ENCODE measurements around the gene TBC1D10B.
"Not testable (repeated sequence)": the region's sequence is repeated elsewhere in the genome, so short reads cannot be mapped to it uniquely, and the experiment has no call there.

TBC1D10B gene

DNA sequence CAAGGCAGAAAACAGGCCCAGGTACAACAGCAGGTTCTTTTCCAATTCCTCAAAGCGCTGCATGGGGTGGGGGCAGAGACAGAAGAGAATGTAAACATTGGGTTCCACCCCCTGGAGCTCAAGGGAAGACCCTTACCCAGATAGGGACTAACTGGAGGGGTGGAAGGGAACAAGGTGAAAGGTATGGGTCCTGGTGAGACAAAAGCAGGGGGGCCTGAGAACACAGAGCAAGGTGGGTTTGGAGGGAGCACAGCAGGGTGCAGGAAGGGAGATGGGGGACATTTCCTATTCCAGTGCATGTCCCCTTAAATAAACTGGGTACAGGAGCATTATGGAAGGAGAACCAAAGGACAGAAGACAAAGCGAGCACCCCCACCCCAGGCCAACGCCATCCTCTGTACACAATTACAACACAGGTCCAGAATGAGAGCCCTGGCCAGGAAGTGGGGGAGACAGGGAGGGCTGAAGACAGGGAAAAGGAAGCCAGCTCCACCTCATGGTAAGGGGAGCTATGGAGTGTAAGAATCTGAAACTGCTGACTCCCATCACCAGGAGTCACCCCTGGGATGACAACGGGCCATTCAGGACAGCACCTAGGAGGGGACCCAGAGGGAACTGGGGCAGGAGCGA is 13.1 kb downstream of the TBC1D10B start:
- in situ Hi-C loops (cut with MboI; ENCODE audit: low sequenced_read_pairs): no loop called here

DNA sequence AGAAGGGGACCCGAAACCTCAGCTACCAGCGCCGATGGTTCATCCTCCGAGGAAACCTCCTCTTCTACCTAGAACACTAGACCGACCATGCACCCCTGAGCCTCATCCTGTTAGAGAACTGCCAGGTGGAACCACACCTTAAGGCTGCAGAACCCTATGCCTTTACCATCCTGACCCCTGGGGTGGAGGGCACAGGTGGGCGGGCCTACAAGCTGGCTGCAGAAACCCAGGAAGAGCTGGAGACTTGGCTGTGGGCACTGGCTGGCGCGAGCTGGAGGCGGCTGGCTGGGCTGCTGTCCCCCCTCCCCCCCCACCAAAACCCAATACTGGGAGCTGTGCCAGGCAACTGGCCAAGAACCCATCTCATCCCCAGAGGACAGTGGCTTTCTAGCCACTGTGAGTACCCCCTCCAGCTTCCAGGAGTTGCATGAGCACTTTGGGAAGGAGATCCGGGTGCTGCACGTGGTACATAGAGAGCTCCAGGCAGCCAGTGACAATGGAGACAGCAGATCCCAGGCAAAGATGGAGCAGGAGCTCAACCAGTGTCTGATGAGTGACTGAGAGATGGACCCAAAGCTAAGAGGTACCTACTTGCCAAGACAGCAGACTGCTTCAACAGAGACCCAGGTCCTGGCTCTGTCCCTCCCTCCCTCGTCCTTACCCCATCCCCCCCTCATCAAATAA is 13.8 kb downstream of the TBC1D10B start:
- in situ Hi-C loops (cut with MboI; ENCODE audit: low sequenced_read_pairs): no loop called here

DNA sequence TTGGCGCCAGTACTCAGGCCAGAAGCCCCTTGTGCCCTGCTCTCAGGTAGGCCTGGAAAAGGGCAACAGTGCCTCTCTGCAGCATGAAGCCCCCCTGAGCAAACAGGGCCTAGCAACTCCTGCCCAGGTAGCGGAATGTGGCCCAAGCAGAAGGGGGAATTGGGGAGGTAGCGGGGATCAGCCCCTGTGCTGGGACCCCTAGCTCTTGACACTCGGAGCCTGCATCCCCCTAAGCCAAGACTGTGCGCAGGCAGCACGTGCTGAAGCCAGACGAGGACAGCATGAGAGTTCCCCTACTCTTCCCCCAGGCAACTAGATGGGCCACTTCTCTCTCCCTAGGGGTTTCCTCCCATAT is 14.4 kb downstream of the TBC1D10B start:
- in situ Hi-C loops (cut with MboI; ENCODE audit: low sequenced_read_pairs): no loop called here

DNA sequence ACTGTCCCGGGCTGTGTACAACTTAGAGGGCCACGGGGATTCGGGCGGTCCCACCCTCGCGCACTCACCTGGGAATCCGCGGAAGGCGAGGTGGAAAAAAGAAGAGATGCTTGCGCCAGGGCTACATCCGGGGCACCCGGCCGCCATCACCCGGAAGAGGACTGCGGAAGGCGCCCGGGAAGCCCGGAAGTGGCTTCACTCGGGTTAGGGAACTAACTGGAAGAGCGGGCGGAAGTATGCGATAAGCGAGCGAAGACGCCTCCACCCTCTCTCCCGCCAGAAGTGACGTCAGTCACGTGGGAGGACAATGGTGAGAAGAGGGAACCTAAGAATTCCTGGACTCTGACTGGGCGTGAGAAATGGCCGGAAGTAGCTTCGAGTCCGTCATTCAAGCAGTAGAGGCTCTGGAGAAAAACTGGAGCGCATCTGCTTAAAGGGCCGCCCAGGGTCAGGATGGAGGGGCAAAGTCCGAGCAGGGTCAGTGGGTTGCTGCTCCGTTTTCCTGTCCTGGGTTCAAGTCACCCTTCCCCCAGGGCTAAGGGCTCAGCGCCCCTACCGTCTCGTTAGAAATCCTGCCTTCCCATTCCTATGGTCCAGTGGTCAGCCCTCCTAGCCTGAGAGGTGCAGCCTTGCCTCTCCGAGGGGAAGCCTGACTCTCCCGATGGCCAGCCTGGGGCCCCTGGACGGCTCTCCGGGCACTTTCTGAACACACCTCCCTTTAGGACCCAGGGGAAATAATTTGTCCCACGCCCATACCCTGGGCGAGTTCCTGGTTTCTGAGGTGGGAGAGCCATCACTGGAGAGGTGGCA is 14.9 kb downstream of the TBC1D10B start, which contains the start of gene CD2BP2:
TSS of gene CD2BP2 (minus strand) at position 165 of the 810 bp plus-strand sequence. CDS start 627 bp downstream, outside the sequence.
- in situ Hi-C loops (cut with MboI; ENCODE audit: low sequenced_read_pairs): no loop called here

DNA sequence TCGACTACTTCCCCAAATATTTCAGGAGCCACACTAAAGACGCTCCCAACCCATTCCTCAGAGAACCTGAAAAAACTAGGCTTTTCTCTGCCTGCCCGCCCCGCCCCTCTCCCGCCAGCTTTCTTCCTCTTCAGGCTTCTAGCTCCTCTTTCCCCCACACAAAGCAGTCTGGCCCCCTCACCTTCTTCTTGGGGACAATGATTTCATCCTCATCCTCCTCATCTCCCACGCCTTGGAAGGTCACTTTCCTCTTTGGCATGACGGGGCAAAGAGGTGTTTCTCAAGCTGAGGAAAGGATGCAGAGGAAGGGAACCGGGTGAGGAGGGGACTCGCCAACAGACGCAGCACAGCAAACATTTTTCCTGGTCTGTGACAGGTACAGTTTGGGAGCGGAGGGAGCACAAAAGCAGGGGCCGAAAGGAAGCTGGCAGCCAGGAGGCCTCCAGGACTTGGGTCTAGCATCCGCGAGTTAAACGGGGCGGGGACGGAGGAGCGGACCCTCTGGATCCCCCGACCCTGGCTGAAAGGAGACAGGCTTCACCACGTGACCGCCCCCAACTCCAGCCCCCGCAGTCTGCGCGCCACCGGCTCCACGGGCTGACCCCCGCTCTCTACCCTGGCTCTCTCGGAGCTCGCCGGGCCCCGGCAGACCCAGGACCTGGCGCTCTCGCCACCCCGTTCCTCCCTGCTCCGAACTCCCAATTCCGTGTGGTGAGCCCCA is 15.7 kb downstream of the TBC1D10B start:
- in situ Hi-C loops (cut with MboI; ENCODE audit: low sequenced_read_pairs): no loop called here

DNA sequence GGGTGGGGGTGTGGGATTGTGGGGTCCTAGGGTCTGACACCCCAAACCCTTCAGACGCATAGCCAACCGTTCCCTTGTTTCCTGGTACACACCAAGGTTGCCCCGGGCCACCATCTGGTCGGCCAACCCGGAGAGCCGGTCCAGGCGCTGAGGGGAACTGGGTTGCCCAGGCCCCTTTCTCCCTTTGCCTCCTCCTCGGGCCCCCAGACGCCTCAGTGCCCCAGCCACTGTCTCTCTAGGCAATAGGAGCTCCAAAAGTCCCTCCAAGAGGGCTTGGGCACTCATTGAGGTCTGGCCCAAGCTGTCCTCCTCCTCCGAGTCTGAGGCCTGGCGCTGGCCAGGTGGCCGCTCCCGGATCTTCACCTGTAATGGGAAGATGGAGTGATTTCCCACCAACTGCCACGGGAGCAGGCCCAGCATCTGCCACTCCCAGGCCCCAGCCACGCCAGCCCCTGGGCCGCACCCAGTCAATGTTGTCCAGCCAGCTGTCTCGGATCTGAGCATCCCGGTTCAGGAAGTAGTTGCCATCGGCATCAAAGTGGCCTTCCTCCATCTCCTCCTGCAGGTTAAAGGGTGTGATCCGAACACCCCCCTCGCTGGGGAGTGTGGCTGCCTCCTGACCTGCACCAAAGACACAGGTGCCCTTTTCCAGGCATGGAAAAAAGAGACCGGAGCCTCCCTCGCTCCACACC is 16.7 kb downstream of the TBC1D10B start:
- in situ Hi-C loops (cut with MboI; ENCODE audit: low sequenced_read_pairs): no loop called here

DNA sequence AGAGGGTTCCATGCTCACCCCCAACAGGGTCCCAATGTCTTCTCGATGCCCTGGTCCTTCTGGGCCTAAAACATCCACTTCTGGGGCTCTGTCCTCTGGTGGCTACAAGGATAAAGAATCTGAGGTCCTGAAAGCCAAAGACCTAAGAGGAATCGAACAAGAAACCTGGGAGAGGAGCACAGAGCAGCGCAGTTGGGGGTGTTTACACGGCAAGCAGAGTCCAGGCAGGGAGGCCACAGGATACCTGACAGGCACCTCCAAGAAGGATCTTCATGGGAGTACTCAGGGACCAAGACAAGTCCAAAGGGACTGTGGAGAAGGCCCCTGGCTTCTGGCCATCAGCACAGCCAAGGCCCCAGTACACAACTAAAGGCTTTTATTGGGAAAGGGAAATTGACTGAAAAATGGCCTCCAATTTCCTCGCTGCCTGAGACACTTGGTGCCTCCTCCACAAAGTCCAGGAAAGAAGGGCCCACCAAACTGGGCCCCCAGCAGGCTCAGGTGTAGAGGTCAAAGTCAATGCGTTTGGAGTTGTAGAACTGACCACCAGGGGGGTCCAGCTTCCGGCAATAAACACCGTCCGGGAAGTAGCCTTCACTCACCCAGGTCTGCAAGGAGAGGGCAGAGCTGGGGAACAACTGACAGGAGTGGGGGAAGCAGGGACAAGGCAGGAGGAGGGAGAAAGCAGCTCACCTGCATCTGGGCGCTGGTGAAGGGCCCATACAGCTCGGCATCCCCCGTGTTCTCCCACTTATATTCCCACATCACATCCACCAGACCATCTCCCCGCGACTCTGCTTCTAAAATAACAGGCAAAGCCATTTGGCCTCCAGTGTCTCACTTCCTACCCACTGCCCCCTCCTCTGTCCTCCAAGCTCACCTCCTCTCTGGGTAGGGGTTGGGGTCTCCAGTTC is 17.5 kb downstream of the TBC1D10B start:
- in situ Hi-C loops (cut with MboI; ENCODE audit: low sequenced_read_pairs): no loop called here

DNA sequence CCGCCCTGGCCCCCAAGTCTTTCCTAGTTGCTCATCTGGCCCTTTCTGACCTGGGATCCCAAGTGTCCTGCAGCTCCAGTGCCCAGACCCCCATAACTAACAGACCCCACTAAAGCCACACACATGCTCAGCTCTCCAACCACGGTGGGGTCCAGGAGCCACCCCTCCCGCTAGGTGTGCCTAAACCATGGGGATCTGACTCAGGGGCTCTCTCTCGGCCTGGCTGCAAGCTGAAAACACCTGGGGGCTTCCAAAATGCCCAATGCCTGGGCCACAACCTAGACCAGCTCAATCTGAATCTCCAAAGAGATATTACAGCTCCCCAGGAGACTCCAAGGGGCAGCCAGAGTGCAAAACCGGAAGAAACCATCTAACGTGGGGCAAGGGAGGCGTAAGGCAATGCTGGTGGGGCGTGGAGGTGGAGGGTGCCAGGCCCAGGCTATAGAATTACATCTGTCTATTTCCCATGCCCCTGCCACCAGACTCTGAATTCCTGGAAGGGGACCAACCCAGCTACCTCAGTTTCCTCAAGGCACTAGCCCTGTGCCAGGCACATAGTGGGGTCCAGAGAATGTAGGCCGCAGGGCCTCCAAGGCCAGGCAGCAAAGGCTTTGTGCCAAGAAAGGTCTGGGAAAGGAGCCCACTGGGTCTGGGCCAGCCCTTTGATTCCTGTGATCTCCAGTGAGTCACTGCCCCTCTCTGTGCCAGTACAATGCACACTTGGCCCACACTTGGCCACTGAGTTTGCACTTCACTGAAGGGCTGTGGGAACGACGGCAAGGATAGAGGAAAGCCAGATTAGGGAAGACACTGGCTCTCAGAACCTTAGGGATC is 18.5 kb downstream of the TBC1D10B start:
- in situ Hi-C loops (cut with MboI; ENCODE audit: low sequenced_read_pairs): no loop called here

DNA sequence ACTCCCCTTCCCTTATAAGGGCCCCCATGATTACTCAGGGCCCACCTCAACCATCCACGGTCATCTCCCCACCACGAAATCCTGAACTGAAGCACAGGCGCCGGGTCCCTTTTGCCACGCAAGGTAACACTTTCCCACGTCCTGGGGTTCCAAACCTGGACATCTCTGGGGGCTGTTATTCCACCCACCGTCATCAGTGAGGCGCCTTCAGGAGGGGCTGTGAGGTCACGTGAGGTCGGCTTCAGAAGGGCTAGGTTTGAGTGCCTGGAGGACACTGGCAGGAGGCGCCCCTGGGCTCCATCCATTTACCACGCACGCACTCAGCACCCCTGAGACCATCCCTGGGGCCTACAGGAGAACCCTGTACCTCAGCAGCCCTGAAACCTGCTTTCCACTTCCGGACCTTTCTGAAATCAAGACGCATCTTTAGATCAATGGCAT is 19.3 kb downstream of the TBC1D10B start:
- in situ Hi-C loops (cut with MboI; ENCODE audit: low sequenced_read_pairs): no loop called here

DNA sequence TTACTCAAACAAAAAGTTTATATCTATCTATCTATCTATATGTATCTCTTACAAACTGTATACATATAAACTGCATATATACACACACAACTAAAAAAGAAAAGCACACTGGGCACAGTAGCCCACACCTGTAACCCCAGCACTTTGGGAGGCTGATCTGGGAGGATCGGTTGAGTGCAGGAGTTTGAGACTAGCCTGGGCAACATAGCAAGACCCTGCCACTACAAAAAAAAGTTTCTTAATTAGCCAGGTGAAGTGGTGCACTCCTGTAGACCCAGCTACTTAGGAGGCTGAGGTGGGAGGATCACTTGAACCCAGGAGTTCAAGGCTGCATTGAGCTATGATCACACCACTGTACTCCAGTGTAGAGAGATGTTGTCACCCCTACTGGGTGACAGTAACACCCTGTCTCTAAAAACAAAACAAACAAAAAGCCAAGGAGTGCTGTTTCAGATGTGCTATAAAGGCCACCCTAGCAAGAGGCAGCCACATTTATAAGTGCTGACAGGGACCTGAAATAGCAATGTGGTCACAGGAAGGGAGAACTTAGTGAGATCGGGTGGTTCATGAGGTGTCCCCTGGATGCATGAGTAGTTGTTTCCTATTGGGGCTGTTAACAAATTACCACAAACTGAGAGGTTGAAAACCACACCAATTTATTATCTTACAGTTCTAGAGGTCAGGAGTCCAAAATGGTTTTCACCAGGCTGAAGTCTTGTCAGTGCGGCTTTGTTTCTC is 20.0 kb downstream of the TBC1D10B start:
- in situ Hi-C loops (cut with MboI; ENCODE audit: low sequenced_read_pairs): no loop called here

DNA sequence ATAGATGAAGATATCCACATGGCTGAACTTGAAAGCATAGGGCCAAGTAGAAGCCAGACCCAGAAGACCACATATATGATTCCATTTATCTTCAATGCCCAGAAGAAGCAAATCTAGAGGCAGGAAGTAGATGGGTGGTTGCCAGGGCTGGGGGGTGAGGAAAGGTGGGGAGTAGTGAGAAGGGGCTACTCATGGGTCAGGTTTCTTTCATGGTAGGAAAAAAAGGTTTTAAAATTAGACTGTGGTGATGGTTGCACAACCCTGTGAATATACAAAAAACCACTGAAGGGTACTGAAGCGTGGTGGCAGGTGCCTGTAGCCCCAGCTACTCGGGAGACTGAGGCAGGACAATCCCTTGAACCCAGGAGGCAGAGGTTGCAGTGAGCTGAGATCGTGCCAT is 20.6 kb downstream of the TBC1D10B start:
- in situ Hi-C loops (cut with MboI; ENCODE audit: low sequenced_read_pairs): no loop called here

DNA sequence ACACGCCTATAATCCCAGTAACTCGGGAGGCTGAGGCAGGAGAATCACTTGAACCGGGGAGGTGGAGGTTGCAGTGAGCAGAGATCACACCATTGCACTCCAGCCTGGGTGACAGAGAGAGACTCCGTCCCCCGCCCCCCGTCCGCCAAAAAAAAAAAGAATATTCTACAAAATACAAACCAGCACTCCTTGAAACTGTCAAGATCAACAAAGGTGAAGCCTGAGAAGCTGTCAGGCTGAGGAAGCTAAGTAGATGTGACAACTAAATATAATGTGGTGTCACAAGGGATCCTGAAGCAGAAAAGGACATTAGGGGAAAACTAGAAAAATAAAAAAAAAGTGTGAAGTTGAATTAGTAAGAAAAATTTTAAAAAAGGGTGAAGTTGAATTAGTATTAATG is 21.4 kb downstream of the TBC1D10B start:
- in situ Hi-C loops (cut with MboI; ENCODE audit: low sequenced_read_pairs): no loop called here

DNA sequence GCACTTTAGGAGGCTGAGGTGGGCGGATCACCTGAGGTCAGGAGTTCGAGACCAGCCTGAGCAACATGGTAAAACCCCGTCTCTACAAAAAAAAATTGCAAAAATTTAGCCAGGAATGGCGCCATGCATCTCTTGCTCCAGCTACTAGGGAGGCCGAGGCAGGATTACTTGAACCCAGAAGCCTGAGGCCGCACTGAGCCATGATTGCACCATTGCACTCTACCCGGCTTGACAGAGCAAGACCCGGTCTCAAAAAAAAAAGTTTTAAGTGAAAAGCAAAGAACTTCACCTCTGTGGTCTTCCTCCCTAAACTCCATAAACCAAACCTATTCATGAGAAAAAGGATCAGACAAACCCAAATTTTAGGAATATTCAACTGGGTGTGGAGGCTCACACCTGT is 22.2 kb downstream of the TBC1D10B start:
- in situ Hi-C loops (cut with MboI; ENCODE audit: low sequenced_read_pairs): no loop called here

DNA sequence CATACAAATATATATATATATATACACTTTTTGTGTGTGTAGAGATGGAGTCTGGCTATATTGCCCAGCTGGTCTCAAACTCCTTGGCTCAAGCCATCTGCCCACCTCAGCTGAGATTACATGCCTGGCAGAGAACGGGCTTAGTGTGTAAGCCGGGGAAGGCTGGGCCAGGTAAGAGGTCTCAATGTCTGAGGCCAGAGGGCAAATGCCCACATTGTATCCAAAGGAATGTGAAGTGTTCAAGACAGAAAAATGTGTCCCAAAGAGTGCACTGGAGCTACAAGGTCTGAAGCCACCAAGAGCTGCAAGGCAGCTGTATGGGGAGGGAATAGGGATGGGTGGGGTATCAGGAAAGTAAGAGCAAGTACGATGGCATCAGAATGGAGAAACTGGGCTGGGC is 24.0 kb downstream of the TBC1D10B start:
- in situ Hi-C loops (cut with MboI; ENCODE audit: low sequenced_read_pairs): no loop called here

DNA sequence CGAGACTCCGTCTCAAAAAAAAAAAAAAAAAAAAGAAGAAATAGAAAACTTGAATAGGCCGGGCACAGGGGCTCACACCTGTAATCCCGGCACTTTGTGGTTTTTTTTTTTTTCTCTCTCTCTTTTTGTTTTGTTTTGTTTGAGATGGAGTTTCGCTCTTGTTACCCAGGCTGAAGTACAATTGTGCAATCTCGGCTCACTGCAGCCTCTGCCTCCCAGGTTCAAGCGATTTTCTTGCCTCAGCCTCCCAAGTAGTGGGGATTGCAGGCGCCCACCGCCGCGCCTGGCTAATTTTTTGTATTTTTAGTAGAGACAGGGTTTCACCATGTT is 26.8 kb downstream of the TBC1D10B start:
- in situ Hi-C loops (cut with MboI; ENCODE audit: low sequenced_read_pairs): not testable (repeated sequence)

DNA sequence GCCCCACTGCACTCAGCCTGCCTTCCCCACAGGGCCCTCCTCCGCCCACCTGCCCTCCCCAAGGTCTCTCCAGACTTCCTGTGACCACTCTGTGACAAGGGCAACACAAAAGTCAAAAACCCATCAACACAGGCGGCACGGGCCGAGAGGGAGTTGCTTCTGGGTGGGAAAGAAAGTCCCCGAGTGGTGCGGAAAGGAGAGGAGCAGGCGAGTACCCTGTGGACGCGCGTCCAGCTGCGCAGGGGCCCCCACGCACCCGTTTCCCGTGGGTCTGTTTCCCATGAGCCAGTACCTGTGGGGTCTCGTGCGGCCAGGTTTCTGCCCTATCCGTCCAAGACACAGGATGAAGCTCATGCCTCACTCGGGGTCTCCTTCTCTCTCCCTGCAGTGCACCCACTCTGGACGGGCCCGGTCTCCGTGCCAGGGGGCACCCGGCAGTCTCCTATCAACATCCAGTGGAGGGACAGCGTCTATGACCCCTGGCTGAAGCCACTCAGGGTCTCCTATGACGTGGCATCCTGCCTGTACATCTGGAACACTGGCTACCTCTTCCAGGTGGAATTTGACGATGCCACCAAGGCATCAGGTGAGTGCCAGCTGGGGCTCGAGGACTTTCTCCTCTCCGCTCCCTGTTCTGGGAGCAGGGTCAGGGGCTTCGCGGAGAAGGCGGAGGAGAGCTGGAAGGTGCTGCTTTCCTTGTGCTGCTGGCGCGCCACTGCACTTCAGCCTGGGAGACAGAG is 27.4 kb downstream of the TBC1D10B start:
- in situ Hi-C loops (cut with MboI; ENCODE audit: low sequenced_read_pairs): no loop called here

DNA sequence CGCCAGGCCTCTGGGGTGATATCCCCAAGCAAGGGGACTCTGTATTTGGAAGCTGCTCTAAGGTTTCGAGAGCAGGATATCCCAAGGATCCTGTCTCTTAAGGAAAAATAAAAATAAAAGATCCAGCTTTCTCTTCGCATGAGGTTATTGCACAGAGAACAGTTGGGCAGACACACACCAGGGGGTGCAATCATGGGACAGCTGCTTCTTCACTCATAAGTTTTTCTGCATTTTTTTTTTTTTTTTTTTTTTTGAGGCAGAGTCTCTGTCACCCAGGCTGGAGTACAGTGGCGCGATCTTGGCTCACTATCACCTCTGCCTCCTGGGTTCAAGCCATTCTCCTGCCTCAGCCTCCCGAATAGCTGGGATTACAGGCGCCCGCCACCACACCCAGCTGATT is 28.3 kb downstream of the TBC1D10B start:
- in situ Hi-C loops (cut with MboI; ENCODE audit: low sequenced_read_pairs): not testable (repeated sequence)

DNA sequence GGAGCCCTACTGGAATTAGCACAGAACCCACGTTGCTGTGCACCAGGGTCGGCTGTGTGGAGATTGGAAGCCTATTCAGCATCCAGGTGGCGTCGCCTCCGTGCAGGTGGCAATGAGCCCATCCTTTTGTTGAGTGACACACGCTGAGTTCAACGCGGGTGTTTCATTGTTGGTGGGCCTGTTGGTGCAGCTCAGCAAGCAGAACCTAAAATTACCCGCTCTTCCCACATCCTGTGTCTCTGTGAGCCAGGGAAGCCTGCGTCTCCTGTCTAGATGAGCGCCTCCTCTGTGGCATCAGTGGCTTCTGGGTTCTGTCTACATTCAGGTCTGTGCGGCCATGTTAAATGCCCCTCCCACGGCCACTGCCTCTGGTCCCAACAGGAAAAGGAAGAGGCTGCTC is 29.7 kb downstream of the TBC1D10B start:
- in situ Hi-C loops (cut with MboI; ENCODE audit: low sequenced_read_pairs): no loop called here
